Measurements from ENCODE around the gene LMO4.

The LMO4 gene

GRCh38 chr1:87296206-87296605, 32.5 kb upstream of the LMO4 start:
- H3K9ac ChIP-seq = no peak overlapping the region
- H3K4me2 ChIP-seq = no peak overlapping the region
- H3K27me3 ChIP-seq (ENCODE audit: insufficient read depth, low read depth) = no peaks in the 10 kb centered on the region
- H3K27ac ChIP-seq = no peak overlapping the region
- H3K79me2 ChIP-seq (ENCODE audit: insufficient read depth, low read depth) = no peaks in the 10 kb centered on the region
- H2AFZ ChIP-seq (ENCODE audit: low read depth) = no peak overlapping the region
- H3K4me1 ChIP-seq (ENCODE audit: low read depth, poor library complexity, severe bottlenecking) = no peaks in the 10 kb centered on the region
- H3K4me3 ChIP-seq (IDR thresholded peaks at IDR 0.05; ENCODE audit: insufficient read depth, low read depth, low read length) = no peak overlapping the region
- no peaks in the 10 kb centered on the region for H3K36me3 ChIP-seq (ENCODE audit: insufficient read depth)
- H4K20me1 ChIP-seq (ENCODE audit: insufficient read depth) = no peaks in the 10 kb centered on the region
- TF ChIP-seq CTCF (conservative IDR thresholded peaks at IDR 0.05; ENCODE audit: low read depth, low read length) = no peak

GRCh38 chr1:87299661-87300060, 29.0 kb upstream of the LMO4 start:
- H2AFZ ChIP-seq (ENCODE audit: low read depth) = no peak overlapping the region
- no peak overlapping the region for H3K9ac ChIP-seq
- H3K4me3 ChIP-seq (IDR thresholded peaks at IDR 0.05; ENCODE audit: insufficient read depth, low read depth, low read length) = no peak overlapping the region
- no peaks in the 10 kb centered on the region for H4K20me1 ChIP-seq (ENCODE audit: insufficient read depth)
- no peaks in the 10 kb centered on the region for H3K27me3 ChIP-seq (ENCODE audit: insufficient read depth, low read depth)
- no peaks in the 10 kb centered on the region for H3K4me1 ChIP-seq (ENCODE audit: low read depth, poor library complexity, severe bottlenecking)
- no peaks in the 10 kb centered on the region for H3K36me3 ChIP-seq (ENCODE audit: insufficient read depth)
- TF ChIP-seq CTCF (conservative IDR thresholded peaks at IDR 0.05; ENCODE audit: low read depth, low read length) = no peak
- H3K79me2 ChIP-seq (ENCODE audit: insufficient read depth, low read depth) = no peaks in the 10 kb centered on the region
- no peak overlapping the region for H3K4me2 ChIP-seq
- H3K27ac ChIP-seq = no peak overlapping the region

- no peak for TF ChIP-seq CTCF (conservative IDR thresholded peaks at IDR 0.05; ENCODE audit: low read depth, low read length)
- H3K27me3 ChIP-seq (ENCODE audit: insufficient read depth, low read depth) = no peaks in the 10 kb centered on the region
- no peak overlapping the region for H2AFZ ChIP-seq (ENCODE audit: low read depth)
- no peak overlapping the region for H3K27ac ChIP-seq
- H3K4me1 ChIP-seq (ENCODE audit: low read depth, poor library complexity, severe bottlenecking) = no peaks in the 10 kb centered on the region
- no peak overlapping the region for H3K9ac ChIP-seq
- H3K36me3 ChIP-seq (ENCODE audit: insufficient read depth) = no peaks in the 10 kb centered on the region
- H4K20me1 ChIP-seq (ENCODE audit: insufficient read depth) = no peaks in the 10 kb centered on the region
- H3K4me2 ChIP-seq = no peak overlapping the region
- H3K79me2 ChIP-seq (ENCODE audit: insufficient read depth, low read depth) = no peaks in the 10 kb centered on the region
- no peak overlapping the region for H3K4me3 ChIP-seq (IDR thresholded peaks at IDR 0.05; ENCODE audit: insufficient read depth, low read depth, low read length)
These were observed 28.1 kb upstream of the LMO4 start for GRCh38 chr1:87300628-87301027.

GRCh38 chr1:87305151-87305550, 23.5 kb upstream of the LMO4 start:
- no peaks in the 10 kb centered on the region for H3K79me2 ChIP-seq (ENCODE audit: insufficient read depth, low read depth)
- H4K20me1 ChIP-seq (ENCODE audit: insufficient read depth) = no peaks in the 10 kb centered on the region
- H3K36me3 ChIP-seq (ENCODE audit: insufficient read depth) = no peaks in the 10 kb centered on the region
- no peak overlapping the region for H2AFZ ChIP-seq (ENCODE audit: low read depth)
- H3K27ac ChIP-seq = no peak overlapping the region
- no peaks in the 10 kb centered on the region for H3K27me3 ChIP-seq (ENCODE audit: insufficient read depth, low read depth)
- no peak for TF ChIP-seq CTCF (conservative IDR thresholded peaks at IDR 0.05; ENCODE audit: low read depth, low read length)
- no peak overlapping the region for H3K4me3 ChIP-seq (IDR thresholded peaks at IDR 0.05; ENCODE audit: insufficient read depth, low read depth, low read length)
- no peak overlapping the region for H3K4me2 ChIP-seq
- H3K4me1 ChIP-seq (ENCODE audit: low read depth, poor library complexity, severe bottlenecking) = no peaks in the 10 kb centered on the region
- H3K9ac ChIP-seq = no peak overlapping the region

- H3K9ac ChIP-seq = no peak overlapping the region
- H3K27me3 ChIP-seq (ENCODE audit: insufficient read depth, low read depth) = no peaks in the 10 kb centered on the region
- H3K36me3 ChIP-seq (ENCODE audit: insufficient read depth) = no peaks in the 10 kb centered on the region
- H2AFZ ChIP-seq (ENCODE audit: low read depth) = no peak overlapping the region
- no peak overlapping the region for H3K4me2 ChIP-seq
- no peaks in the 10 kb centered on the region for H3K4me1 ChIP-seq (ENCODE audit: low read depth, poor library complexity, severe bottlenecking)
- no peaks in the 10 kb centered on the region for H4K20me1 ChIP-seq (ENCODE audit: insufficient read depth)
- H3K79me2 ChIP-seq (ENCODE audit: insufficient read depth, low read depth) = no peaks in the 10 kb centered on the region
- no peak overlapping the region for H3K27ac ChIP-seq
- no peak for TF ChIP-seq CTCF (conservative IDR thresholded peaks at IDR 0.05; ENCODE audit: low read depth, low read length)
- no peak overlapping the region for H3K4me3 ChIP-seq (IDR thresholded peaks at IDR 0.05; ENCODE audit: insufficient read depth, low read depth, low read length)
These were observed 22.9 kb upstream of the LMO4 start for GRCh38 chr1:87305762-87306161.

Measured in KMS-11 (cell line).